Activated naive CD8-positive, alpha-beta T cell treated with anti-CD3 and anti-CD28 coated beads, Interleukin-2, amount 50 U/mL, for 16 hours (primary cell): ENCODE measurements around the gene INPP5A.
"Not testable (repeated sequence)": the region's sequence is repeated elsewhere in the genome, so short reads cannot be mapped to it uniquely, and the experiment has no call there.

Experiments used
- DNase-seq: peaks from one replicate; pipeline ENCODE4 v3.0.0-alpha.2; 2020; ENCODE audit warnings: low read depth, low spot score

Gene INPP5A

DNA sequence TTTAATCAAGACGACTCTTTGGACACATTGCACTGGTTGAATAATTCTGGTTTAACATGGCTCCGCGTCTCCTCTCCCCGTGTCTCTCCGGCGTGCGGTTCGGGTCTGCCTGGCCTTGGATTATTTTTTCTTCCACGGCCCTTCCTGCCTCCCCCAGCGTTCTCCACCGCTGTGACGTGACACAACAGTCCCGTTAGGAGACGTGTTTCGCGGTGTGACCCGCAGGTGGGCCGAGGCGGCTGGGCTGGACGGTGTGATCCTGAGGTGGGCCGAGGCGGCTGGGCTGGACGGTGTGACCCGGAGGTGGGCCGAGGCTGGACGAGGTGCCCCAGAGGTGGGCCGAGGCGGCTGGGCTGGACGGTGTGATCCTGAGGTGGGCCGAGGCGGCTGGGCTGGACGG, 260.4 kb downstream of the INPP5A start:
- DNase-seq, result not testable (repeated sequence)

DNA sequence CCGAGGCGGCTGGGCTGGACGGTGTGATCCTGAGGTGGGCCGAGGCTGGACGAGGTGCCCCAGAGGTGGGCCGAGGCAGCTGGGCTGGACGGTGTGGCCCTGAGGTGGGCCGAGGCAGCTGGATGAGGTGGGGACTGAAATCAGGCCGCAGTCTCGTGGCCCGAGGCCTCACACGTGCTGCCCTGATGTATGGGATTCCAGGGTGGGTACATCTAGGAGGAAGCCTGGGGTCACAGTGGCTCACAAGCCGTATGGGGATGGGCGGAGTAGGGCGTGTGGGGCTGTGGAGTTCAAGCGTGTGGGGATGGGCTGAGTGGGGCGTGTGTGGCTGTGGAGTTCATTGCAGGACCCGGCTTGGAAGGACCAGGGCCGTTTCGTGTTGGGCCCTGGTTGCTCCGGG, 260.8 kb downstream of the INPP5A start:
- no peak for DNase-seq

DNA sequence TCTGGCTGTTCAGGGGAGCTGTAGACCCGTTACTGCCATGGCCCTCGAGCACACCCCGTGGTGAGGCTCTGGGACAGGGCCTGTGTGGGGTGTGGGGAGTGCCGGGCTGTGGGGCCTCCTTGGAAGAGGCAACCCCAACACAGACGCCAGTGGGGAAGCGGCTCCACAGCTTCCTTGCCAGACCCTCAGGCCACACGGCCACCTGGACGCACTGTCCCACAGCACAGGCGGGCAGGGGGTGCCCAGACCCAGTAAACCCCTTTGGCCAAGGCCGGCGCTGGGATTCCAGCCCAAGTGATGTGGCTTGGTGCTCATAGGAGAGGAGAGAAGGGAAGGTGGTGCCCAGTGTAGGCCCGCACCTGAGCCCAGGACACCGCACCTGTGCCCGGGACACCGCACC, 261.3 kb downstream of the INPP5A start:
- DNase-seq, result no peak

DNA sequence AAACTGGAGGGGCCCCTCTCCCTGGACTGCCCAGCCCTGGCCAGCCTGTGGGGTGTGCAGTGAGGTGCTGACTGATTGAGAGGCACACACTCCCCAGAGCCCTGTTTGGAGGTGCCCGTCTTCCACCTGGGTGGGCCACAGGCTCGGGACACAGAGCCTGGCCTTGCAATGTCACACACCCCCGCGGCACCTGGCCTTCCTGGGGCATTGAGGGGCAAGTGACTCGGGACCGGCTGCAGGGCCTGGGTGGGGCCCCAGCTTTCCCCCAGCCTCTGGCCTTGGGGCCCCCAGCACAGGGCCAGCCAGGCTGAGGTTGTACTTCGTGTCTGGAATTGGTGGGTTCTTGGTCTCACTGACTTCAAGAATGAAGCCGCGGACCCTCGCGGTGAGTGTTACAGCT, 262.3 kb downstream of the INPP5A start:
- no peak for DNase-seq

DNA sequence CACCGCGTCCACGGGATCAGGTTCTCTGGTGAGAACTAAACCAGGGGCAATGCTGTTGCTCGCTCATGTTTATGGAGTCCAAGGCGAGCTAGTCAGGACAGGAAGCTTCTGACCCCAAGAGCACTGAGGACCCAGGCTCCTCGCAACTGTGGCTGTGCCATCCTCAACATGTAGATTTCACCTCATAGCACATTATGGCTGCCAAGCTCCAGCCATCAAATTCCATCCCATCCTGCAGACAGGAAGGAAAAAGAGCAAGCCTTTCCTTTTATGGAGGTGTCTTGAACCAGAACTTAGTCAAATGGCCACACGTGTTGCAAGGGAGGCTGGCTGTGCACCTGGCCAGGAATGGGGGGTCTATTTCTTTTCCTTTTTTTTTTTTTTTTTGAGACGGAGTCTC, 264.5 kb downstream of the INPP5A start:
- DNase-seq, result no peak

DNA sequence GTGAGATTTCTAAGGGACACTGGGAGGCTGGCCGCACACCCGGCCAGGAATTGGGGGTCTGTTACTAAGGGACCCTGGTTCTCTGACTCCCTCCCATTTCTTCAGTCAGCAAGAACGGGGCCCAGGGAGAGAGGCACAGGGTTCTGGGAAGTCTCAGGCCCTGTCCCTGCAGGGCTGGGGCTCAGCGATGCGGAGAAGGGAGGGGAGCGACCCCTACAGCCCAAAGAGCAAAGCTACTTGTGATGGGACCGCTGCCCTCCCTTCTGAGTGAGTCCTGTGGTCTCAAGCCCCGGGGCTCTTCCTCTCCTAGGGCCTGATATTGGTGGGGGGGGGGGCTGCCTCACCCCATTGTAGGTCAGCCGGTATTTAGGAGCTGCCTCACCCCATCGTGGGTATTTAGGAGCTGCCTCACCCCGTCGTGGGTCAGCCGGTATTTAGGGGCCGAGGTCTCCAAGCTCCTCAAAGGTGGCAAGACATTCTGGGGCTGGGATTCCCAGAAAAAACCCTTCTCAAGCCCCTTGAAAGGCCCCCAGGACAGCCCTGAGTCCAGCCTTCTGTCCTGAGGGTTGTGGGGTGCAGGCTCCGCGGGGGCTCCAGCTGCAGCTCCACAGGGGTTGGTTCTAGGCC, 265.2 kb downstream of the INPP5A start:
- no peak for DNase-seq

DNA sequence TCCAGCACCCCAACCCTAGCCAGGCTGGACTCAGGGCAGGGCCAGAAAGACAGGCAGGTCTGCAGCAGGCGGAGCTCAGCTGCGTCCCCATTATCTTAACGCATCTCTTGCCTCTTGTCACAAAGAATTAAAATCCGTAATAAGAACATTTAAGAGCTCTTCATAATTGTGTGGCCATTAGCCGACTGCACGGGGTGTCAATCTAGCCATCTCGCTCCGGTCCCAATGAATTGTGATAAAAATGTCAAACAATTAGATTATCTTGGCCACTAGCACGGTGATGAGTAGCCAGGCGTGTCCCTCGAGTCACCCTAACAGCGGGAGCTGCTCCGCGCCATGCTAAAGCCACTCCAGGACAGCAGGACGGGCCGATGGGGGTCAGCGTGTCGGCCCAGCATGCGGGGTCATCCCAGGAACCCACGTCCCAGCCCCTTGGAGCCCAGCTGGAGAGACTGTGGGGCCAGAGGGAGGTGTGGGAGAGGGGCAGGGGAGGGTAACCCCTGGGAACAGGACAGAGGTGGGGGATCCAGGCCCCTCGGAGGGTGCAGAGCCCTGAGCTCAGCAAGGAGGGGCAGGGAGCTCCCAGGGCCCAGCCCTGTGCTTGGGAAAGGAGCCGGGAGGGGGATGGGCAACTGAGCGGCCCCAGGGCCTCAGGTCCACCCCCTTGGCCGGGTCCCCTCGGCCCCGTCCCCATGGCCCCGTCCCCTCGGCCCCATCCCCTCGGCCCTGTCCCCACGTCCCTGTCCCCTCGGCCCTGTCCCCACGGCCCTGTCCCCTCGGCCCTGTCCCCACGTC, 266.0 kb downstream of the INPP5A start:
- no peak for DNase-seq

DNA sequence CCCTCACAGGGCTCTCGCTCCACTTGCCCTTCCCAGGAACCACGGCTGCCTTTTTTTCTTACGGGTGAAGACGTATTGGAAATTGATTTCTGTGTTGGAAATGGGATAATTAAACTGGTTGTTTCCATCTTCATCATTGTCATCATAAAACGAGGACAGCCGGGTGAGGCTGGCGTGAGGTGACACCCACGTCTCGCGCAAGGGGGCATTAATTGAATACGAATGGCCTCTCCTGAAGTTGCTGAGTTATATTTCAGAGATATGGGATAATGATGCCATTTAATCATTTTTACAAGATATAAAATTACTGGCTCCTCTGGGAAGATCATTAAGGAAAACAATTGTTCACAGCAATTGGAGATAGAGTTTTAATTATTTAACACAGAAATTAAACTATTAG, 266.7 kb downstream of the INPP5A start:
- DNase-seq, result no peak

DNA sequence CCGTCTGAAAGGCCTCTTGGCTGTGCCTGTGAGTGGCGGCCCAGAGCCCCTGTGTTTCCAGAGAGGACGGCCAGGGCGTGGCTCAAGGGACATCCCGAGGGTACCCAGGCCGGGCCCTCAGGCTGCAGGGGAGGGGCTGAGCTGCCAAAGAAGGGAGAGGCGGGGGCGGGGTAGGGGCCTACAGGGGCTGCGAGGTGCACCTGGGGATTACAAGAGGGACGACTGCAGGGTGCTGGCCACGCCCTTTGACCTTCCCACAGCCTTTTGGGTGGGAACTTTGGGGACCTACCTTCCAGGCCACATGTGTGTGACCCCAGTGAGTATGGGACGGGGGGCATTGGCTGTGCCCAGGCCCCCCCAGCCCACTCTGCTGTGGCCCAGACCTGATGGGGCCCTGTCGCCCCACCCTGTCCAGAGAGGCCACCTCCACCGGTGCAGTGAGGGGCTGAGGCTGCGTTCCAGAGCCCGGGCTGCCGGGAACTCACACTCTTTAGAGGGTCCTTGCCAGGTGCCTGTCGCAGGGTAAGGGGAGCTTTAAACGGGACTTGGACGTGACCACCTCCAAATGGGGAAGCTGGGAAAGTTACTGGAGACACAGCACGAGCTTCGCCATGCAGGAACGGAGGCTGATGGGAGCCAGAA, 267.3 kb downstream of the INPP5A start:
- DNase-seq, result no peak

DNA sequence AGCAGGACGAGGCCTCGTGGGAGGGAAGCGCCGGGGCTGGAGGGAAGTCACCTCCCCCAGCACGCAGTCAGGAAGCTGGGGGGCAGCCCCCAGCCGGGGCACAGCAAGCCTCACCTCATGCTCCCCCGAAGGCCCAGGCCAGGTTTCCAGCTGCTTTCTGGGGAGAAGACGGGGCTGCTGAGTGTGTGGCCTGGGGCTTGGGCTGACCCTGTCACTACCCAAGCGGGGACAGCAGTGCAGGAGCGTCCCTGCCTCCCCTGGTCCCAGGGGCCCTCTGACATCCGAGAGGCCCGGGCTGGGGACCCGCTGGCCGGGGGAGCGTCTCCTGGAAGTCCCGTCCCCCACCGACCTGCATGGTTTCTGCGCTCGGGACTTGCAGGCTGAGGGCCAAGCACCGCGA, 268.0 kb downstream of the INPP5A start:
- DNase-seq, result no peak

DNA sequence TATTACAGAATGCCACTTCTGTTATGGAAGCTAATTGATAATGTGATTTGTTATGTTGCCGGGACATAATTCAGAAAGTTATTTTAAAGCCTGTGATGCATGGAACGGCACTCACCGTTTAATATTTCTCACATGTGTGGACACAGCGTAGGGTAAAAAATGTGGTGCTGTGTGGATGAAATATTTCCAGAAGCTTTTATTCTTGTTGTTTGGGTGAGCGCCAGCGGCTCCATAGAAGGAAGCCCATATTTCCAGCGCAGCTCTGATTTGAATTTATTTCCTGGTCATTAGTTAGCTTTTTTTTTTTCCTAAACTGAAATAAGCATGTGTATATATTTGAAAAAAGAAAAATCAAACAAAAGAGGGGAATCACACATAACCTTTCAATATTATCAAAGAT, 268.5 kb downstream of the INPP5A start:
- DNase-seq, result no peak

DNA sequence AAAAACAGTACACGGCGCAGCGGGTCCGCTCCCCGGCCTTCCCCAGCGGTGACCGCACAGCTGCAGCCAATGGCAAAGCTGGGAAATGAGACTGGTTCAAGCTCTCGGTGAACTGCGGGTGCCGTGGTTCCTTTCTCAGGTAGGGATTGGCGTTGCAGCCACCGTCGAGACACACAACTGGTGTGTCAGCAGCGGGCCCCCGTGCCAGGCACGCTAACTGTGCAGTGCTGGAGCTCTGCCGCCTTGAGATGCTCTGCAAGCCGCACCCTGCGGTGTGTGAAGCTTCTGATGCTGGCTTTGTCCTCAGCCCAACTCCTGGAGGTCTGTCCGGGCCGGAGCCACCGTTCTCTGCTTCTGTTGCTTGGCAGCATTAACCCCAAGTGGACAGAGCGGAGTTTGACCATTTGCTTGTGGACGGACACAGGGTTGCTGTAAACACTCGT, 269.0 kb downstream of the INPP5A start:
- DNase-seq, result no peak

DNA sequence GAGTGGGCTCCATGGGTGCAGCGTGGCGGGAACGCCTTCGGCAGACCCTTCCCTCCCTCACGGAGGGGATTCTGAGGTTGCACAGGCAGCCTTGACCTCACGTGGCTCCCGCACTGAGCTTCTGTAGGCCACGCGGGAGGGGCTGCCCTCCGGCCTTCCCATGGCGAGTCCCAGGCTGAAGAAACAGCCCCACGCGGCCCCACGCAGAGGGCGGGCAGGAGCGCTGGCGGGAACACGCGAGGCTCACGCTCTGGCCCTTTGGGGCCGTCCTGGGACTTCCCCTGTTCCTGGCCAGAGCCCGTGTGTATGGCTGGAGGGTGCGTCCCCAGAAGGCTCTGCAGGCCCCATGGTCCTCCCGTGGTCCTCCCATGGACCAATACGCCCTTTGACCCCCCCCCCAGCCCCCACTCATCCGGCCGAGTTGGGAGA, 270.0 kb downstream of the INPP5A start:
- no peak for DNase-seq

DNA sequence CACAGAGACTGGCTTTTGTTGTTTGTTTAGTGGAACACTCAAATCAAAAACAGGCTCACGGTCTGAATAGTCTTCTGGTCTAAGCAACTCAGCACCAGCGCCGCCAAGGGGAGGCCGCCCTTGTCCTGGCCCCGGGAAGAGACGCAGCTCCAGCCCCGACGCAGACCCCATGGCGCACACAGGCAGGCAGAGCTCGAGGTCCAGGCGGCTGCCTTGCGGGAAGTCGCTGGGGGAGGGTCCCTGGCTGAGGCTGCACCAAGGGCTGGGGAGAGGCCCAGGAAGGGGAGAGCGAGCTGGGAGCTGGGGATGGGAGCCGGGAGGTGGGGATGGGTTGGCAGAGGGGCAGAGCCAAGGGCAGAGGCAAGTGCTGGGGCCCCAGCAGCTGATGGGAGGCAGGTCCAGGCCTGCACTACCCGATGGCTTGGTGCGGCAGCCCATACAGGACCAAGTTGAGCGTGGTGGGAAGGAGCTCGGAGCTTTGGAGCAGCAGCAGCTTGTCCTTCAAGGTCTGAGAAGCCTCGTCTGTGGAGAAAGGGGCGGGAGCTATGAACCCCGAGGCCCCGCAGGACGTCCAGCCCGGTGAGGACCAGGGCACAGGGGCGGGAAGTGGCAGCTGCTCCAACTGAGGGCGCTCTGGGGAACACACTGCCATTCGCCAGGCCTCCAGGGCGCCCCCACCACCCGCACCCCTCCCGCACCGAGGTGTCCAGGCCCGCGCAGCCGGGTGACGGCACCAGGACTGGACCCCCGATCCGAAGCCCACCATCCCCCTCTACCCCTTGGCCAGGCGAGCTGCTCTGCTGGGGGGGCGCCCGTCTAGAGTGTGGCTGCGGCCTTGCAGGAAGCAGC, 271.0 kb downstream of the INPP5A start:
- DNase-seq, result no peak

DNA sequence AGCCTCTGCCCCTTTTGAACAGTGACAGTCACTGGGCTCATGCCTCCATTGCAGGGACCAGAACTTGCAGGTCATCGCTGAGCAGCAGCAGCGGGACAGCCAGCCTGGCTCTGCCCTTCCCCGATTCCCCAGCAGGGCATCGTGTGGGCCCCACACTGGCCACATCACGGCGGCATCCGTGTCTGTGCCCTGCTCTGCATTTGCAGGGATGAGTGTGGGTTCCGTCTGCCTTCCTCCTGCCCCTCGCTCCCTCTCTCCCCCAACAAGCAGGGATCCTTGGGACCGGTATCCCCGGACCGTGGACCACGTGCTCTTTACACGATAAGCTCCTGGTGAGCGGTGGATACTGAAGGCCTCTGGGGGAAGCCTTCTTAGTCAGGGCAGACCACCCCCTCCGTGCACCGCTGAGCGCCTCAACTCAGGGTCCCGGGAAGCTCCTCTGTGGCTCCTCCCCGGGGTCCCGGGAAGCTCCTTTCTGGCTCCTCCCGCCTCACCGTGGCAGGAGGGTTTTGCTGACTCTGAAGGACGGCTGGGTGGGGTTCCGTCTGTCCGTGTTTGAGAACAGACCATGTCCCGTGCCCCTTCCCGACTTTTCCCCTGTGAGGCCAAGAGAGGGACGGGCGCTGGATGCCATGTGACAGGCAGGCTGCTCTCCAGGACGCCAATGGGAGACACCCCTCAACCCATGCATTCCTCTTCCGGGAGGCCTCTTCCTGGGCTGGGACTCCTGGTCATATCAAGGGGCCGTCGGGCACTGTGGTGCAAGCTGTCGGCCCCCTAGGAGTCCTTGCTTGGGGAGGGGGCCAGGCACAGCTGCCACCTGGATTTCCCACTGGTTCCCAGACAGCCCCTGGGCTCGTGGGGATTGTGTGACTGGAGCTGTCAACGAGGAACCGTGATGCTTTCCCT, 271.9 kb downstream of the INPP5A start:
- DNase-seq, result no peak

DNA sequence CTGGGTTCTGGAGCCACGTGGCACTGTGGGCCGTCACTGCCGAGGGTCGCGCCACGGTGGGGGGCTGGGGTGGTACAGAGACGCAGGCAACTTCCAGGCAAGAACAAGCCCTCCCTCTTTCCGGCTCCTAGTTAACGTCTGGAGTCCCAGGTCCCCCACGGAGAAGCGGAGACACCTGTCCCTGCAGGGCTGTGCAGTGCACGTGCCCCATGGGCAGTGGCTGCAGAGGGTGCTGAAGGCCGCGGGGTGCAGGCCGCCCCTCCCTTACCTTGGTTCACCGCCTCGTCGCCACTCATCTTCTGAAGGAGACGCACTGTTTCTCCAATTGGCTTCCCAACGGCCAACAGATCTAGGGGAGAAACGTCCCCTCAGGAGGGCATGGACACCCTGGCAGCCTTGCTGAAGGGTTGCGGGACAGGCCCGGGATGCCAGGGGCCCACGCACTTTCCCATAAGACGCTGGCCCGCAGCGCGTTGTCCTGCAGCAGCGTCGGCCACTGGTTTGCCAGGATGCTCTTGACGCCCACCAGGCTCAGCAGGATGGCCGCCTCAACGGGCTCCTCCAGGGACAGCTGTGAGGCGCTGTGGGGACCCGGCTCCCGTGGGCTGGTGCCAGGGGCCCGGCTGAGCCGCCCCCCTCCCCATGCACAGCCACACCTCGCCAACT, 272.7 kb downstream of the INPP5A start:
- no peak for DNase-seq

DNA sequence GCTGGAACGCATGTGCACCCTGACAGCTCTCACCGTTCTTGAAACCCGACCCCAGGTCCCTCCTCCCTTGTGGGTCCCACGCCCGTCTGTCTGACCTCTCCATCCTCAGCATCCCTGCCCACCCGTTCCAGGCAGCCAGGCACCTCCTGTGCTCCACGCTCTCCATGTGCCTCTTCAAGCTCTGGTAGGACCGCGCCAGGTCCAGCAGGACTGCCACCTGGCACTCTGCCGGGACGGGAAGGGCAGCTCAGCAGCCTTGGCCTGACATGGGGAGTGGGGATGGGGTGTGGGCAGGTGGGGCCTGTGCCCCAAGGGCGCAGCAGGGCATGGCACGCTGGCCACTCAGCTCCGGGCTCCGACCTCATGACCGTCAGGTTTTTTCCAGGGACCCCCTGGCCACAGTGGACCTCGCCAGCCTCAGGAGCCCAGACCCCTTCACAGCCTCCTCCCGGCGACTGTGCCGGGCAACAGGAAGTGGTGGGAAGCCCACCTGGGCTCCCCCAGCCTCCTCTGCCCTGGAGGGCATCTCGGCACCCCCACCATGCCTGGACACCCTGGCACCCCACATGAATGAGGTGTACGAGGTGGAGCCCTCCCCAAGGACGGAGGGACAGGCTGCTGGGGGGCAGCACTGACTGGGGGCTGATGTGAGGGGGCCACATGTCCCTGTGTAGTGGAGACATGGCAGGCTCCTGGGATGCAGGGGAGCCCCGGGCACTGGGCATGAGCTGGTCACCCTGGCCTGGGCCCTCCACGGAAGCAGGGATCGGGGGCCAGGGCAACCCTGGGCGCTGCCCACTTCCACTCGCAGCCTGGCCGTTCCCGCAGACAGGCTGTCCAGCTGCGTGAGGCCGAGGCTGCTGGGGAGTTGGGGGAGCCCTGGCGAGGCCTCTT, 273.5 kb downstream of the INPP5A start:
- DNase-seq, result no peak

DNA sequence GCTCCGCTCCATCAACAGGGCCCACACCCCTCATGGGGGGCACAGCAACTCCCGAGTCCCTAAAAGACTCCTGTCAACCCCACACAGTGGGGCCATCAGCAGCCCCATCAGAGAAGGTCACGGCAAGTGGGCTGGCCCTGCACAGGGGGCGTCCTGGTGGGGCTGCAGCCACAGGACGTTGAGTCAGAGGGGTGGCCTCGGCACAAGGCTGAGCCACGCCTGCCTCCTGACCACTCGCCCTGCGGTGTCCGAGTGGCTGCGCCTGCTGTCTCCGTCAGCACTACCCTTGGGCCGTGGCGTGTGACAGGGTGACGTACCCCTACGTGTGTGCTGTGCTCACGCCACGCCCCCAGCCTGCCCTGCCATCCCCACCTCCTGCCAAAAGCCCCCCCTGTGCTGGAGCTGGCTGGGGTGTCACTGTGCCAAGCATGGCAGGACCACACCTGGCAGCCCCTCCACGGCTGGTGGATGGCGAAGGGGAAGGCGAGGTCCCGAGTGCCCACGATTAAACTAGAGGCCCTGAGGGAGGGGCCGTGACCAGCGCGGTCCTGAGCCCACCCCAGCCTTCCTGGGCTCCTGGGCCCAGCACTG, 274.4 kb downstream of the INPP5A start:
- DNase-seq, result no peak

DNA sequence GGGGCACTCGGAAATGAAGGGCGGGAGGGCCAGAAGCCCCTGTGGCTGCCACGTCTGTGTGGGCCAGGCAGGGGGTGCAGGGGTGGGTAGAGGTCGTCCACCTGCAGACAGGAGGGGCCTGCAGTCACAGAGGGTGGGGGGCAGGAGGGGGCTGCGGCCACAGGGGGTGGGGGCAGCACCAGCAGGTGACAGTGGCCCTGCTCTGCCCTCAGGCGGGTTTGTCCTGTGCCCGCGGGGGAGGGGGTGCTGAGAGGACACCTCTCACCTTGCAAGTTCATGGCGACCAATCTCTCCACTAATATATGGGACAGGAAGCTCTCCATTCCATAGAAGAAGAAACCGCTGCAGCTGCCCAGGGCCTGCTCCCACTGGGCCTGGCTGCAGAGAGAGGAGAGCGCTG, 274.9 kb downstream of the INPP5A start:
- no peak for DNase-seq
